Measurements from ENCODE around the gene MYD88. TPM values are rescaled to one million over a fixed set of nuclear protein-coding genes. Genes with fewer than 3 reads are reported as not detected.

Gene MYD88
- total and polyA plus RNA-seq, 9 of the 15 experiments (the other 6 are each of a cell fraction or from before 2014, with no cell fraction given): 3.2 to 47.3 (median 27.6) TPM

GRCh38 chr3:38165722-38166387 lies 27.4 kb downstream of the MYD88 start (continued):
- TF ChIP-seq FOXO4 (CRISPR knock-in tag; IDR thresholded peaks at IDR 0.05) (no peak), KDM4B (IDR thresholded peaks at IDR 0.05; ENCODE audit: borderline replicate concordance in 2 of 2, low read depth in 1 of 2) (no peak), KAT7 (CRISPR knock-in tag; IDR thresholded peaks at IDR 0.05; ENCODE audit: borderline replicate concordance) (peak; percentile 98), NFIX (CRISPR knock-in tag; IDR thresholded peaks at IDR 0.05; ENCODE audit: low read depth) (no peak), SOX6 (IDR thresholded peaks at IDR 0.05) (no peak; the same call in 1 of the 2 replicates), ZNF174 (CRISPR knock-in tag; IDR thresholded peaks at IDR 0.05) (no peak), PREB (CRISPR knock-in tag; IDR thresholded peaks at IDR 0.05) (no peak), EGR1 (conservative IDR thresholded peaks at IDR 0.05) (no peak), NUFIP1 (IDR thresholded peaks at IDR 0.05; ENCODE audit: partially characterized antibody) (no peak), MIER1 (IDR thresholded peaks at IDR 0.05; ENCODE audit: low read depth) (no peak), GABPA (tag; conservative IDR thresholded peaks at IDR 0.05; ENCODE audit: low read depth) (no peak), PHF8 (IDR thresholded peaks at IDR 0.05; ENCODE audit: borderline replicate concordance, low read length) (peak; percentile 22), L3MBTL2 (IDR thresholded peaks at IDR 0.05) (no peak), KDM2B (CRISPR knock-in tag; IDR thresholded peaks at IDR 0.05) (no peak), BCLAF1 (IDR thresholded peaks at IDR 0.05; ENCODE audit: borderline replicate concordance in 1 of 2, control insufficient read depth in 1 of 2, low read depth in 2 of 2, low read length in 1 of 2) (no peak), YBX1 (IDR thresholded peaks at IDR 0.05) (no peak), ZNF511 (CRISPR knock-in tag; IDR thresholded peaks at IDR 0.05) (no peak), DNMT1 (IDR thresholded peaks at IDR 0.05) (0 out of 2 replicates have a peak, but pooled peaks have one; percentile 36), ZNF239 (CRISPR knock-in tag; IDR thresholded peaks at IDR 0.05) (no peak), CXXC5 (CRISPR knock-in tag; IDR thresholded peaks at IDR 0.05) (no peak; the same call in 1 of the 2 replicates), ZNF764 (CRISPR knock-in tag; IDR thresholded peaks at IDR 0.05; ENCODE audit: low read depth) (no peak), JUN (IDR thresholded peaks at IDR 0.05; ENCODE audit: borderline replicate concordance, low read depth, low read length) (no peak), JUN (CRISPR knock-in tag; IDR thresholded peaks at IDR 0.05; ENCODE audit: borderline replicate concordance) (0 out of 2 replicates have a peak, but pooled peaks have one; percentile 7)
